Measurements from ENCODE around the gene CHST12. TPM values are rescaled to one million over a fixed set of nuclear protein-coding genes. Genes with fewer than 3 reads are reported as not detected.
"Not testable (repeated sequence)": the region's sequence is repeated elsewhere in the genome, so short reads cannot be mapped to it uniquely, and the experiment has no call there.

The CHST12 gene
- total RNA-seq, 1 donor from 2014 or later: 15.3 TPM

DNA sequence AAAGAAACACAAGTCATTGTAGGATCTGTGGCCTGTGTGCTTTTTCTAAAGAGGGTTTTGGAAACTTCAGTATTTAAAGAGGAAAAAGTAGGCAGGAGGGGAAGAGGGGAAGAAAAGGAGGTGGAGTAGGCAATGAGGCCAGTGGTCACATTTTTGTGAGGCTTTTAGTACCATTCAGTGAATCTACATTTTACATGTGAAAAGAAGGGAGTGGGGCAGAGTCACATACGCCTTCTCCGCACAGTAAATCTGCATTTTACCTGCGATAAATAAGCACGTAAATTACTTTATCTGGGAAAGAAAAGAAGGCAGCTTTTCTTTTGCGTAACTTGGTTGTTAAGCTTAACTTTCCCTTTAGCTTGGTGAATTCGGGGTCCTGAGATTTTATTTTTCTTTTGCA, 13.2 kb downstream of the CHST12 start:
- Histone ChIP-seq H3K4me3 (no peak overlapping the region), H3K27me3 (ENCODE audit: low read depth) (no peaks in the 10 kb centered on the region), H3K4me1 (peaks cover 43% of the 10 kb centered on the region), H3K27ac (replicated peaks) (no peak overlapping the region), H3K9me3 (replicated peaks) (no peaks in the 10 kb centered on the region), H3K36me3 (peaks cover 10% of the 10 kb centered on the region)
- intact Hi-C loops (cut with micrococcal nuclease): no loop called here
- DNase-seq: no peak
- TF ChIP-seq, protein P1, sequence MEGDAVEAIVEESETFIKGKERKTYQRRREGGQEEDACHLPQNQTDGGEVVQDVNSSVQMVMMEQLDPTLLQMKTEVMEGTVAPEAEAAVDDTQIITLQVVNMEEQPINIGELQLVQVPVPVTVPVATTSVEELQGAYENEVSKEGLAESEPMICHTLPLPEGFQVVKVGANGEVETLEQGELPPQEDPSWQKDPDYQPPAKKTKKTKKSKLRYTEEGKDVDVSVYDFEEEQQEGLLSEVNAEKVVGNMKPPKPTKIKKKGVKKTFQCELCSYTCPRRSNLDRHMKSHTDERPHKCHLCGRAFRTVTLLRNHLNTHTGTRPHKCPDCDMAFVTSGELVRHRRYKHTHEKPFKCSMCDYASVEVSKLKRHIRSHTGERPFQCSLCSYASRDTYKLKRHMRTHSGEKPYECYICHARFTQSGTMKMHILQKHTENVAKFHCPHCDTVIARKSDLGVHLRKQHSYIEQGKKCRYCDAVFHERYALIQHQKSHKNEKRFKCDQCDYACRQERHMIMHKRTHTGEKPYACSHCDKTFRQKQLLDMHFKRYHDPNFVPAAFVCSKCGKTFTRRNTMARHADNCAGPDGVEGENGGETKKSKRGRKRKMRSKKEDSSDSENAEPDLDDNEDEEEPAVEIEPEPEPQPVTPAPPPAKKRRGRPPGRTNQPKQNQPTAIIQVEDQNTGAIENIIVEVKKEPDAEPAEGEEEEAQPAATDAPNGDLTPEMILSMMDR (IDR thresholded peaks at IDR 0.05; ENCODE audit: borderline replicate concordance): no peak

DNA sequence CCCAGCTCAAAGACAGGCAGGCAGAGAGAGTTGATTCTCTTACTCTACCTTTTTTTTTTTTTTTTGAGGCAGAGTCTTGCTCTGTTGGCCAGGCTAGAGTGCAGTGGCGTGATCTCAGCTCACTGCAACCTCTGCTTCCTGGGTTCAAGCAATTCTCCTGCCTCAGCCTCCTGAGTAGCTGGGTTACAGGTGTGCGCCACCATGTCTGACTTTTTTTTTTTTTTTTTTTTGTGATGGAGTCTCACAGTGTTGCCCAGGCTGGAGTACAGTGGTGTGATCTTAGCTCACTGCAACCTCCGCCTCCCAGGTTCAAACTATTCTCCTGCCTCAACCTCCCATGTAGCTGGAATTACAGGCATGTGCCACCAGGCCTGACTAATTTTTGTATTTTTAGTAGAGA, 13.8 kb downstream of the CHST12 start:
- H3K9me3 ChIP-seq (replicated peaks); intact Hi-C loops (cut with micrococcal nuclease); H3K36me3 ChIP-seq; DNase-seq; H3K4me3 ChIP-seq; H3K27me3 ChIP-seq (ENCODE audit: low read depth); H3K27ac ChIP-seq (replicated peaks): not testable (repeated sequence)
- H3K4me1 ChIP-seq: peaks cover 38% of the 10 kb centered on the region

GRCh38 chr7:2417981-2418481, 14.6 kb downstream of the CHST12 start:
- Histone ChIP-seq H3K27me3 (ENCODE audit: low read depth) (no peaks in the 10 kb centered on the region), H3K9me3 (replicated peaks) (no peaks in the 10 kb centered on the region), H3K4me1 (peaks cover 29% of the 10 kb centered on the region), H3K4me3 (no peak overlapping the region), H3K27ac (replicated peaks) (no peak overlapping the region), H3K36me3 (peaks cover 10% of the 10 kb centered on the region)
- TF ChIP-seq, protein P1 (IDR thresholded peaks at IDR 0.05; ENCODE audit: borderline replicate concordance): no peak
- DNase-seq: peak; percentile 35
- intact Hi-C loops (cut with micrococcal nuclease): no loop called here

GRCh38 chr7:2420216-2420933, 17.0 kb downstream of the CHST12 start:
- no peaks in the 10 kb centered on the region for H3K9me3 ChIP-seq (replicated peaks)
- H3K27me3 ChIP-seq (ENCODE audit: low read depth): no peaks in the 10 kb centered on the region
- TF ChIP-seq, protein P1 (IDR thresholded peaks at IDR 0.05; ENCODE audit: borderline replicate concordance): no peak
- H3K27ac ChIP-seq (replicated peaks): no peak overlapping the region
- no peak overlapping the region for H3K4me3 ChIP-seq
- DNase-seq: no peak
- H3K36me3 ChIP-seq: peaks cover 10% of the 10 kb centered on the region
- intact Hi-C loops (cut with micrococcal nuclease): no loop called here
- peaks cover 25% of the 10 kb centered on the region for H3K4me1 ChIP-seq

DNA sequence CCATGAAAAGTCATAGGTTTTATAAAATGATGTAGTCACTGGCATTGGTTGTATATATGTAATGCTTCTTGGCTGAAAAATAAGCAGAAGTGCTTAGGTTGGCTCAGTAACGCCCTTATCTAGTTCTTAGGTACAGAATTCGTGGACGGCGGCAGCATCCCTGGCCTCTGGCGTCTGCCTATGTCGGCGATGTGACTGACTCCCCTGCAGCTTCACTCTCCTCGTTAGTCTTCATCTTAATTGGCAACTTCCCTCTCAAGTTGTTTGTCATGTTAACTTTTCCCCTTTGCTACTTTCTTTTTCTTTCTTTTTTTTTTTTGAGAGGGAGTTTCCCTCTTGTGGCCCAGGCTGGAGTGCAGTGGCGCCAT, 18.5 kb downstream of the CHST12 start:
- TF ChIP-seq, protein P1 (IDR thresholded peaks at IDR 0.05; ENCODE audit: borderline replicate concordance): no peak

DNA sequence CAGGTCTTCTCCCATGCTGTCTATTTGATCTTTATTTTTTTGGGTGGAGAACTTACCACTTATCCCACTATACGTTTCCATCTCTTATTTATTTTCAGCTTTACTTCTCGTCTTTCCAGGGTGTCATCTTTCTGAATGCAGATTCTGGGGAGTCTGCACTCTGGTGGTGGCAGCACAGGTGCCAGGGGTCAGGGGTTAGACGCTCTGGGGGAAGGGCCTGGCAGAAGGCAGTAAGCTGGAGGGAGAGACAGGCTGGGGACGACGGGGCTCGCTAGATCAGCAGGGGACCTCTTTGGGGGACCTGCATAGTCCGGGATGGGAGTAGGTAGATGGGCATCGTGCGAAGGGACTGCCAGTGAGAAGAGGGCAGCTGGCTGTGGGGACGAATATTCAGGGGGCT, 22.3 kb downstream of the CHST12 start:
- Histone ChIP-seq H3K36me3 (peaks cover 4% of the 10 kb centered on the region), H3K27me3 (ENCODE audit: low read depth) (no peaks in the 10 kb centered on the region), H3K27ac (replicated peaks) (no peak overlapping the region), H3K9me3 (replicated peaks) (peaks cover 7% of the 10 kb centered on the region), H3K4me1 (no peaks in the 10 kb centered on the region), H3K4me3 (no peak overlapping the region)
- intact Hi-C loops (cut with micrococcal nuclease): no loop called here
- TF ChIP-seq, protein P1 (IDR thresholded peaks at IDR 0.05; ENCODE audit: borderline replicate concordance): no peak
- no peak for DNase-seq

More for the DNA sequence above, 18.5 kb downstream of the CHST12 start:
- H3K4me1 ChIP-seq: peaks cover 14% of the 10 kb centered on the region
- no peak for DNase-seq
- no peak overlapping the region for H3K27ac ChIP-seq (replicated peaks)
- peaks cover 6% of the 10 kb centered on the region for H3K36me3 ChIP-seq
- intact Hi-C loops (cut with micrococcal nuclease): no loop called here
- no peak overlapping the region for H3K4me3 ChIP-seq
- H3K27me3 ChIP-seq (ENCODE audit: low read depth): no peaks in the 10 kb centered on the region
- no peaks in the 10 kb centered on the region for H3K9me3 ChIP-seq (replicated peaks)

Measured in left ventricle myocardium inferior (tissue), 1 donor.